ACC112 (cell line): ENCODE measurements around the gene C22orf23.

Experiments
- H2AFZ ChIP-seq: fragments of 200-600 bp; sonication (generic); one replicate; pipeline ENCODE4 v1.6.0; 2017; ENCODE audit warnings: antibody characterized with exemption, low read length; ENCODE audit not compliant: unreplicated experiment
- H3K27ac ChIP-seq: fragments of 200-600 bp; sonication (generic); 2 replicates; pipeline ENCODE4 v1.5.1; 2014; ENCODE audit warnings: low read depth, mild to moderate bottlenecking, antibody characterized with exemption, low read length, moderate library complexity
- H3K27me3 ChIP-seq: fragments of 200-600 bp; sonication (generic); 2 replicates; pipeline ENCODE4 v1.6.1; 2014; ENCODE audit warnings: mild to moderate bottlenecking, antibody characterized with exemption, low read length, moderate library complexity, mixed read lengths; ENCODE audit not compliant: insufficient read depth
- H3K36me3 ChIP-seq: fragments of 200-600 bp; sonication (generic); 2 replicates; pipeline ENCODE4 v1.6.1; 2016; ENCODE audit warnings: mild to moderate bottlenecking, antibody characterized with exemption, low read length, moderate library complexity, mixed read lengths; ENCODE audit not compliant: insufficient read depth
- H3K4me1 ChIP-seq: fragments of 200-600 bp; sonication (generic); one replicate; pipeline ENCODE4 v1.6.1; 2016; ENCODE audit warnings: low read length, mixed read lengths; ENCODE audit not compliant: insufficient read depth, unreplicated experiment, control insufficient read depth
- H3K4me3 ChIP-seq: fragments of 200-600 bp; sonication (generic); 2 replicates; pipeline ENCODE4 v1.5.1; 2014; ENCODE audit warnings: mild to moderate bottlenecking, low read depth, low read length
- H3K79me2 ChIP-seq: fragments of 200-600 bp; sonication (generic); one replicate; pipeline ENCODE4 v1.6.0; 2016; ENCODE audit warnings: low read length; ENCODE audit not compliant: control insufficient read depth, unreplicated experiment, insufficient read depth

C22orf23 gene

DNA sequence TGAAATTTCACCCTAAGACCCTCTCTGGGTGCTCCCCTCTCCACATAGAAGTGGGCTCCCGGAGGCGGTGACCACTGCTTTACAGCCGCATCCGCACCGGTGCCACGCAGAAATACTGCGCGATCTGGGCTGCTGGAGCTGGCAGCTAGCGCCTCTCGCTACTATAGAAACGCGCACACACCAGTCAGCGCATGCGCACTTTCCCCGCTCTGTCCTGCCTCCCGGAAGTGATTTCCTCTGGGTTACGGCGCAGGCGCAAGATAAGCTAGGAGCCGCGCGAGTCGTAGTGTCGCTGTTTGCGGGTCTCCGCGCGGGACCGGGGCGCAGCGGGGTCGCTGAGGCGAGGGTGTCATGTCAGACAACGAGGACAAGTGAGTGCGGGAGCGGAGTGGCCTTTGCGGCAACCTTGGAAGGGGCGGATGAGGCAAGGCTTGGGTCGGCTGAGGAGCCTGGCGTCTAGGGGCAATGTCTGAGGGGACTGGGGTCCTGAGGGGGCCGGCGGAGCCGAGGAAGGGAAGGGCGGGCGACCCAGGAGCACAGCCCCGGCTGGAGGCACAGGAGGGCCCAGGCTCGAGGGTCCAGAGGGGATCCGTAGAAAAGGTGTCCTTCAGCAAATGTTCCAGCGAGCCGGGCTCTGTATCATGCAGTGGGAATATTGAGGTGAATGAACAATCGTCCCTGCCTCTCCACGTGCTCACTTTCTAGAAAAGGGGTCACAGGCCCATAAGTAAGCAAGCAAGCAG lies at the start of gene C22orf23, which contains the start of gene POLR2F:
C22orf23 (minus strand) TSS at position 165 of the 743 bp plus-strand sequence. CDS start 452 bp downstream, outside the sequence.
POLR2F (plus strand) TSS at position 263 of the 743 bp plus-strand sequence; CDS start at position 352, 89 bp downstream.
- Histone ChIP-seq H3K4me3 (peak within 1 kb of the TSS; percentile 85), H3K27me3 (no peaks in the 10 kb centered on the region), H3K27ac (0 out of 2 replicates have a peak within 1 kb of the TSS, but pooled peaks have one; percentile 10), H3K4me1 (peaks cover 5% of the 10 kb centered on the region), H3K79me2 (peaks cover 17% of the 10 kb centered on the region), H2AFZ (peak within 1 kb of the TSS; percentile 64), H3K36me3 (peaks cover 2% of the 10 kb centered on the region; the same call in 1 of the 2 replicates)

- H2AFZ ChIP-seq = no peak overlapping the region
- no peaks in the 10 kb centered on the region for H3K36me3 ChIP-seq
- H3K27ac ChIP-seq = no peak overlapping the region
- no peak overlapping the region for H3K4me3 ChIP-seq
- no peaks in the 10 kb centered on the region for H3K27me3 ChIP-seq
- H3K4me1 ChIP-seq = peaks cover 12% of the 10 kb centered on the region
- no peaks in the 10 kb centered on the region for H3K79me2 ChIP-seq
Observed at GRCh38 chr22:37999640-38000272, 46.4 kb upstream of the C22orf23 start.

- H3K27ac ChIP-seq = no peak overlapping the region
- H3K27me3 ChIP-seq = no peaks in the 10 kb centered on the region
- no peaks in the 10 kb centered on the region for H3K79me2 ChIP-seq
- H3K4me1 ChIP-seq = peaks cover 12% of the 10 kb centered on the region
- no peak overlapping the region for H2AFZ ChIP-seq
- H3K36me3 ChIP-seq = no peaks in the 10 kb centered on the region
- no peak overlapping the region for H3K4me3 ChIP-seq
Observed at GRCh38 chr22:37999236-37999635, 45.8 kb upstream of the C22orf23 start.

GRCh38 chr22:37998543-37998942 lies 45.1 kb upstream of the C22orf23 start:
- Histone ChIP-seq H3K27me3 (no peaks in the 10 kb centered on the region), H3K79me2 (no peaks in the 10 kb centered on the region), H3K4me3 (no peak overlapping the region), H3K36me3 (no peaks in the 10 kb centered on the region), H3K4me1 (peaks cover 12% of the 10 kb centered on the region), H2AFZ (no peak overlapping the region), H3K27ac (no peak overlapping the region)

- Histone ChIP-seq H3K27me3 (no peaks in the 10 kb centered on the region), H3K36me3 (no peaks in the 10 kb centered on the region), H3K4me3 (no peak overlapping the region), H3K27ac (no peak overlapping the region), H2AFZ (no peak overlapping the region), H3K4me1 (peaks cover 12% of the 10 kb centered on the region), H3K79me2 (no peaks in the 10 kb centered on the region)
Observed at GRCh38 chr22:37996515-37997246, 43.3 kb upstream of the C22orf23 start.

GRCh38 chr22:37996079-37996478 lies 42.7 kb upstream of the C22orf23 start:
- Histone ChIP-seq H3K79me2 (no peaks in the 10 kb centered on the region), H3K4me1 (peaks cover 12% of the 10 kb centered on the region), H3K27me3 (no peaks in the 10 kb centered on the region), H3K27ac (no peak overlapping the region), H3K4me3 (no peak overlapping the region), H2AFZ (no peak overlapping the region), H3K36me3 (no peaks in the 10 kb centered on the region)

DNA sequence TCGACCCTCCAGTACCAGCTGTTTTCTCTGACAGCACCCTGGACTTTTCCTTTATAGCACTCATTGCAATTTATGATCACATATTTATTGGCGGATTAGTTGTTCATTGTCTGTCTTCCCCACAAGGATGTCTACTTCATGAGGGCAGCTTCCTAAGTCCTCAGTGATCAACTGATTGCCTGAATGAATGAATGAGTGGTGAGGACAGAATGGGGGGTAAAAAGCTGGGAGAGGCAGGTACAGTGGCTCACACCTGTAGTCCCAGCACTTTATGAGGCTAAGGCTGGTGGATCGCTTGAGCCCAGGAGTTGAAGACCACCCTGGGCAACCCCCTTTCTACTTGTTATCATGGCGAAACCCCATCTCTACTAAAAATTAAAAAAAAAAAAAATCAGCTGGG lies 42.1 kb upstream of the C22orf23 start:
- no peak overlapping the region for H2AFZ ChIP-seq

GRCh38 chr22:37994982-37995381 lies 41.6 kb upstream of the C22orf23 start:
- Histone ChIP-seq H3K79me2 (no peaks in the 10 kb centered on the region), H3K36me3 (no peaks in the 10 kb centered on the region), H3K27me3 (no peaks in the 10 kb centered on the region), H3K4me3 (no peak overlapping the region), H3K27ac (no peak overlapping the region), H2AFZ (no peak overlapping the region), H3K4me1 (peaks cover 8% of the 10 kb centered on the region)

More for the DNA sequence above, 42.1 kb upstream of the C22orf23 start:
- Histone ChIP-seq H3K79me2 (no peaks in the 10 kb centered on the region), H3K27me3 (no peaks in the 10 kb centered on the region), H3K27ac (no peak overlapping the region), H3K4me1 (peaks cover 12% of the 10 kb centered on the region), H3K4me3 (no peak overlapping the region), H3K36me3 (no peaks in the 10 kb centered on the region)

- no peak overlapping the region for H2AFZ ChIP-seq
- no peaks in the 10 kb centered on the region for H3K4me1 ChIP-seq
- H3K79me2 ChIP-seq = no peaks in the 10 kb centered on the region
- H3K27me3 ChIP-seq = no peaks in the 10 kb centered on the region
- no peak overlapping the region for H3K4me3 ChIP-seq
- no peaks in the 10 kb centered on the region for H3K36me3 ChIP-seq
- H3K27ac ChIP-seq = no peak overlapping the region
Observed at GRCh38 chr22:37994049-37994448, 40.6 kb upstream of the C22orf23 start.

DNA sequence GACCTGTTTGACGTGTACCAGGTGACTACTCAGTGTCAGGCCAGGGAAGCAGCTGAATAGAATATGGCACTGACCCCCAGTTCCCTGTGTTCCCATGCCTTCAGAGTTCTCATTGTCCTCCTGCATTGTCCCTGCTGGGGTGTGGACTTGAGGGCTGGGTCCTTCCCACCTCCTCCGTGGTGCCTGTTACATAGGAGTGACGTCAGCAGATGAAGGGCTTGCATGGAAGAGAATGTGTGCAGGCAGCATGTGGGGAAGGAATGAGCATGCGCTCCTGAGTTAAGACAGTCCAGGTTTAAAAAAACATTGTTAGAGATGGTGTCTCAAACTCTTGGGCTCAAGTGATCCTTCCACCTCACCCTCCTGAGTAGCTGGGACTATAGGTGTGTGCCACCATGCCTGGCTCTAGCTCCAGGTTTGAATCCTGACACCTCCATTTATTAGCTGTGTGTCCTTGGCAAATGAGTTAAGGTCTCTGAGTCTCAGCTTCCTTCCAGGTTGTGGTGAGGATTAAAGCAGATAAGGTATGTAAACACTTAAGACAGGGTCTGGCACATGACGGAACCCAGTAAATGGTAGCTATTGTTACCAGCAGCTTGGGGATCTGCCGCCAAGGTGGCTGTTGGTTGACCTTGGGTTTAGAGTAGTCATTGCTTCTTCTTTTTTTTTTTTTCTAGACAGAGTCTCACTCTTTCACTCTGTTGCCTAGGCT lies 38.5 kb upstream of the C22orf23 start:
- no peaks in the 10 kb centered on the region for H3K36me3 ChIP-seq
- H3K4me1 ChIP-seq = no peaks in the 10 kb centered on the region
- H2AFZ ChIP-seq = no peak overlapping the region
- H3K27ac ChIP-seq = no peak overlapping the region
- H3K4me3 ChIP-seq = no peak overlapping the region
- H3K79me2 ChIP-seq = no peaks in the 10 kb centered on the region
- H3K27me3 ChIP-seq = no peaks in the 10 kb centered on the region
